GM12874 (cell line): ENCODE results near the gene TEX22.

Experiments used
- CTCF ChIP-seq: IDR thresholded peaks from 2 replicates; pipeline ENCODE4 v1.5.1; 2011; ENCODE audit warnings: low read depth, mild to moderate bottlenecking, control low read depth, low read length, moderate library complexity; ENCODE audit not compliant: insufficient read depth

TEX22 gene

GRCh38 chr14:105358943-105359342 is 39.4 kb upstream of the TEX22 start:
- no peak for TF ChIP-seq CTCF

GRCh38 chr14:105363847-105364708 is 34.3 kb upstream of the TEX22 start:
- TF ChIP-seq CTCF = no peak

GRCh38 chr14:105365101-105365500 is 33.2 kb upstream of the TEX22 start:
- TF ChIP-seq CTCF = no peak

- TF ChIP-seq CTCF = no peak
Observed at GRCh38 chr14:105365681-105366080, 32.7 kb upstream of the TEX22 start.

GRCh38 chr14:105366386-105367074 is 31.8 kb upstream of the TEX22 start:
- no peak for TF ChIP-seq CTCF

GRCh38 chr14:105367116-105368031 is 31.0 kb upstream of the TEX22 start:
- no peak for TF ChIP-seq CTCF

- TF ChIP-seq CTCF = no peak
Observed at GRCh38 chr14:105368032-105368417, 30.3 kb upstream of the TEX22 start.
